Measurements from ENCODE around the gene RAB19. TPM values are rescaled to one million over a fixed set of nuclear protein-coding genes. Genes with fewer than 3 reads are reported as not detected.
"Not testable (repeated sequence)": the region's sequence is repeated elsewhere in the genome, so short reads cannot be mapped to it uniquely, and the experiment has no call there.

RAB19 gene
- total and polyA plus RNA-seq, 7 donors: 1.8 to 8.2 (median 3.0) TPM; not detected in 4

- intact Hi-C loops (cut with DNase I): no loop called here
- no peak overlapping the region for H3K4me3 ChIP-seq
- no peak overlapping the region for H3K27ac ChIP-seq
- WGBS, 2 donors: 91 to 93% methylated on average over 4 of the region's 4 CpGs
- peaks cover 7 to 14% (median 13%) of the 10 kb centered on the region in 4 donors for H3K36me3 ChIP-seq
- no peak for TF ChIP-seq POLR2A (IDR thresholded peaks at IDR 0.05)
- no peak for TF ChIP-seq POLR2AphosphoS5 (IDR thresholded peaks at IDR 0.05)
- no peak for TF ChIP-seq CTCF (IDR thresholded peaks at IDR 0.05)
- TF ChIP-seq EP300 (IDR thresholded peaks at IDR 0.05): no peak
- no peaks in the 10 kb centered on the region for H3K4me1 ChIP-seq
- H3K9me3 ChIP-seq: no peaks in the 10 kb centered on the region
- no peaks in the 10 kb centered on the region for H3K27me3 ChIP-seq
- DNase-seq: peak; percentile 25
These were observed 45.1 kb downstream of the RAB19 start for GRCh38 chr7:140448781-140449480.

GRCh38 chr7:140451716-140452115, 47.9 kb downstream of the RAB19 start:
- Histone ChIP-seq H3K27me3 (no peaks in the 10 kb centered on the region), H3K4me3 (no peak overlapping the region), H3K9me3 (no peaks in the 10 kb centered on the region), H3K4me1 (no peaks in the 10 kb centered on the region), H3K36me3 (peaks cover 25 to 41% (median 39%) of the 10 kb centered on the region in 4 donors), H3K27ac (no peak overlapping the region)
- intact Hi-C loops (cut with DNase I): no loop called here
- WGBS, 2 donors: 0 to 24% methylated on average over 1 of the region's 1 CpG
- DNase-seq: no peak
- no peak for TF ChIP-seq POLR2A (IDR thresholded peaks at IDR 0.05)
- TF ChIP-seq CTCF (IDR thresholded peaks at IDR 0.05): no peak
- TF ChIP-seq POLR2AphosphoS5 (IDR thresholded peaks at IDR 0.05): no peak
- no peak for TF ChIP-seq EP300 (IDR thresholded peaks at IDR 0.05)

DNA sequence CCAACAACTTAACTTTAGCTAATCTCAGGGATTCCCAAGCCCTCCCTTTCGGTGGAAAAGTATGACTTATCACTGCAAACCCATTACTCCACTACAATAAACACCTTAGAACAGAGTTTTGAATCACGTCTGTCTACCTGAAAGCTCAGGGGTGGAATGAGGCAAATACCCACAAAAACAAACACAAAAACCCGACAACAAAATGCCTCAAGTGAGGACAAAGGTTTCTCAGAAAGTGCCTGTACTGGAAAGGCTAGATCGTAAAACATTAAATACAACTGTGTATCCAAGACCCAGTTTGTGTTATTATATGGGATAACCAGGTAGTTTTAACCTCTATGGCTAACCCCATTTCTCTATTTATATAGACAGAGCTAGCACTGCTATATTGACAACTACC, 49.4 kb downstream of the RAB19 start:
- Histone ChIP-seq H3K9me3 (no peaks in the 10 kb centered on the region), H3K27me3 (no peaks in the 10 kb centered on the region), H3K4me3 (no peak overlapping the region), H3K27ac (no peak overlapping the region), H3K4me1 (no peaks in the 10 kb centered on the region), H3K36me3 (peaks cover 25 to 56% (median 40%) of the 10 kb centered on the region in 4 donors)
- 16 to 75% methylated on average over 4 of the region's 4 CpGs for WGBS, 2 donors
- intact Hi-C loops (cut with DNase I): no loop called here
- DNase-seq: no peak
- no peak for TF ChIP-seq CTCF (IDR thresholded peaks at IDR 0.05)
- TF ChIP-seq POLR2AphosphoS5 (IDR thresholded peaks at IDR 0.05): no peak
- no peak for TF ChIP-seq EP300 (IDR thresholded peaks at IDR 0.05)
- TF ChIP-seq POLR2A (IDR thresholded peaks at IDR 0.05): no peak

DNA sequence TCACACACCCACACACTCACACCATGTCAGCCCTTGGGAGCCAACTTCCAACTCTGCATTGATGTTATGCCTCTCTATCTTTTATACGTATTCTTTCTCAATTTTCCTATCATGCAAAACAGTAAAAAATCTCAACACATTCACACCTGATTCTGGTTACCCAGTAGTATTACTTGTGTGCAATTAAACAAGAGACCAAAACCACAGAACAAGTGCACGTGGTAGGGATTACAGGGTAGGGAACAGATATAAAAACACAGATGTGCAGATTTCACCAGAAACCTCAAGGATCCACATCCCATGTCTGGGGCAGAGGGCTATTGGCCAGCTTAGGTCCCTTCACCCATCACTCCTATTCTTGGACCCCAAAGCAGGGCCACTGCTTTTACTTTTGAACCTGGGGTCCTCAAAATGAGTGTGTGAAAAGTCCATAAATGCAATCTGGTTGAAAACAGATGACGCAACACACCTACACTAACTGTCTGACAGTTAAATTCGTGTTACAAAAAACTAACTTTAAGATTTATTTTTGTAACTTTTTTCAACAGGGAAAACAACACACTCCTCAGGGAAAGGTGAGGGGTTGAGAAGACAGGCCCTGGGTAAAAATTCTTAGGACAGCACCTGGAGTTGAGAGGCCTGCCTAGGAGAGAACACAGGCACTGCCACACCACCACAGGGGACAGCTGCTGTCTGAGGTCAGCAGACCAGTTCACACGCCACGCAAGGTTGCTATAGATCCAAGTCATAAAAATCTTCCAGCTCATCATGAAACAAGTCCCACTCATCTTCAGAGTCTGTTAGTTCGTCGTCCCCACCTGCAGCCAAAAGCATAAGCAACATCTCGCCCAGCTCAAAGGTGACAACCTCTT, 50.2 kb downstream of the RAB19 start:
- peaks cover 25 to 63% (median 42%) of the 10 kb centered on the region in 4 donors for H3K36me3 ChIP-seq
- intact Hi-C loops (cut with DNase I); H3K27ac ChIP-seq; H3K4me1 ChIP-seq; H3K9me3 ChIP-seq; H3K4me3 ChIP-seq; DNase-seq; H3K27me3 ChIP-seq: not testable (repeated sequence)
- 32 to 70% methylated on average over 9 of the region's 9 CpGs for WGBS, 2 donors

GRCh38 chr7:140454657-140455015, 50.8 kb downstream of the RAB19 start:
- Histone ChIP-seq H3K36me3 (peaks cover 25 to 70% (median 42%) of the 10 kb centered on the region in 4 donors), H3K27me3 (no peaks in the 10 kb centered on the region), H3K4me3 (no peak overlapping the region), H3K4me1 (no peaks in the 10 kb centered on the region), H3K27ac (no peak overlapping the region), H3K9me3 (no peaks in the 10 kb centered on the region)
- no peak for DNase-seq
- 41 to 61% methylated on average over 8 of the region's 8 CpGs for WGBS, 2 donors
- intact Hi-C loops (cut with DNase I): no loop called here
- no peak for TF ChIP-seq EP300 (IDR thresholded peaks at IDR 0.05)
- TF ChIP-seq POLR2A (IDR thresholded peaks at IDR 0.05): no peak
- TF ChIP-seq POLR2AphosphoS5 (IDR thresholded peaks at IDR 0.05): no peak
- TF ChIP-seq CTCF (IDR thresholded peaks at IDR 0.05): no peak
